HG03025 (cell line): Measurements from ENCODE around the gene ZBTB16.

ENCODE experiments used
- ATAC-seq: cut with Tn5 transposase; IDR thresholded peaks from one replicate; pipeline ENCODE4 v1.9.1; 2021; ENCODE audit warnings: mild to moderate bottlenecking, moderate library complexity; ENCODE audit not compliant: unreplicated experiment, low FRiP score

Gene ZBTB16

GRCh38 chr11:114099392-114100178 is 40.1 kb downstream of the ZBTB16 start:
- no peak for ATAC-seq

GRCh38 chr11:114102993-114103896 is 43.7 kb downstream of the ZBTB16 start:
- no peak for ATAC-seq

GRCh38 chr11:114105611-114106010 is 46.1 kb downstream of the ZBTB16 start:
- no peak for ATAC-seq

- no peak for ATAC-seq
These were observed 46.5 kb downstream of the ZBTB16 start for GRCh38 chr11:114106047-114106446.

- ATAC-seq: no peak
These were observed 47.5 kb downstream of the ZBTB16 start for GRCh38 chr11:114106986-114107385.

- ATAC-seq: no peak
These were observed 49.1 kb downstream of the ZBTB16 start for GRCh38 chr11:114108501-114109205.

- ATAC-seq: no peak
These were observed 49.9 kb downstream of the ZBTB16 start for GRCh38 chr11:114109206-114110090.

GRCh38 chr11:114110123-114110522 is 50.6 kb downstream of the ZBTB16 start:
- ATAC-seq: no peak

GRCh38 chr11:114110952-114111947 is 51.7 kb downstream of the ZBTB16 start:
- ATAC-seq: no peak

- ATAC-seq: no peak
These were observed 56.0 kb downstream of the ZBTB16 start for GRCh38 chr11:114115451-114115928.

GRCh38 chr11:114116357-114116756 is 56.8 kb downstream of the ZBTB16 start:
- no peak for ATAC-seq

- no peak for ATAC-seq
These were observed 57.3 kb downstream of the ZBTB16 start for GRCh38 chr11:114116800-114117199.

GRCh38 chr11:114120606-114121005 is 61.1 kb downstream of the ZBTB16 start:
- no peak for ATAC-seq

GRCh38 chr11:114121138-114121537 is 61.6 kb downstream of the ZBTB16 start:
- no peak for ATAC-seq

GRCh38 chr11:114121804-114122504 is 62.4 kb downstream of the ZBTB16 start:
- ATAC-seq: no peak

GRCh38 chr11:114122686-114123085 is 63.2 kb downstream of the ZBTB16 start:
- no peak for ATAC-seq

- no peak for ATAC-seq
These were observed 64.3 kb downstream of the ZBTB16 start for GRCh38 chr11:114123692-114124330.
